H9 (cell line): ENCODE data around the gene TSPAN18. TPM values are rescaled to one million over a fixed set of nuclear protein-coding genes. Genes with fewer than 3 reads are reported as not detected.

Experiments
- DNase-seq: peaks from one replicate; pipeline ENCODE4 v3.0.0-alpha.2; 2017
- H2AFZ ChIP-seq: one replicate; pipeline ENCODE4 v1.6.1; 2013; ENCODE audit warnings: mild to moderate bottlenecking, low read length, control low read depth, moderate library complexity
- H2AK5ac ChIP-seq: 2 replicates; pipeline ENCODE4 v1.6.1; 2013; ENCODE audit warnings: low read length, control low read depth, mixed read lengths; ENCODE audit not compliant: insufficient read length
- H2BK120ac ChIP-seq: one replicate; pipeline ENCODE4 v1.6.1; 2013; ENCODE audit warnings: low read depth, mild to moderate bottlenecking, low read length, control low read depth, inconsistent platforms; ENCODE audit not compliant: poor library complexity, severe bottlenecking
- H2BK12ac ChIP-seq: 2 replicates; pipeline ENCODE4 v1.6.1; 2013; ENCODE audit warnings: low read length, control low read depth, mixed read lengths, low read depth; ENCODE audit not compliant: insufficient read length
- H2BK15ac ChIP-seq: 2 replicates; pipeline ENCODE4 v1.6.1; 2013; ENCODE audit warnings: low read depth, low read length, control low read depth
- H2BK20ac ChIP-seq: one replicate; pipeline ENCODE4 v1.6.1; 2013; ENCODE audit warnings: low read depth, mild to moderate bottlenecking, low read length, control low read depth, inconsistent platforms; ENCODE audit not compliant: poor library complexity, severe bottlenecking
- H2BK5ac ChIP-seq: 2 replicates; pipeline ENCODE4 v1.6.1; 2013; ENCODE audit warnings: low read length, control low read depth, mixed read lengths; ENCODE audit not compliant: insufficient read length
- H3K14ac ChIP-seq: 2 replicates; pipeline ENCODE4 v1.6.1; 2013; ENCODE audit warnings: low read length, control low read depth; ENCODE audit not compliant: insufficient read depth
- H3K18ac ChIP-seq: 2 replicates; pipeline ENCODE4 v1.6.1; 2013; ENCODE audit warnings: low read depth, mild to moderate bottlenecking, mixed read lengths, low read length, control low read depth; ENCODE audit not compliant: insufficient read length
- H3K23ac ChIP-seq: 2 replicates; pipeline ENCODE4 v1.6.1; 2013; ENCODE audit warnings: low read length, control low read depth, mixed read lengths, low read depth; ENCODE audit not compliant: insufficient read length
- H3K23me2 ChIP-seq: 2 replicates; pipeline ENCODE4 v1.6.1; 2013; ENCODE audit warnings: low read depth, mild to moderate bottlenecking, mixed read lengths, low read length, control low read depth; ENCODE audit not compliant: insufficient read length, poor library complexity, severe bottlenecking
- H3K27ac ChIP-seq: 2 replicates; pipeline ENCODE4 v1.5.1; 2013; ENCODE audit warnings: low read length, control low read depth, mixed read lengths, low read depth; ENCODE audit not compliant: insufficient read length
- H3K27me3 ChIP-seq: 2 replicates; pipeline ENCODE4 v1.6.1; 2013; ENCODE audit warnings: low read length, control low read depth, inconsistent platforms; ENCODE audit not compliant: insufficient read depth
- H3K4ac ChIP-seq: 2 replicates; pipeline ENCODE4 v1.6.1; 2013; ENCODE audit warnings: low read depth, mild to moderate bottlenecking, control low read depth, inconsistent platforms, low read length, moderate library complexity
- H3K4me1 ChIP-seq: 2 replicates; pipeline ENCODE4 v1.6.1; 2013; ENCODE audit warnings: low read length, control low read depth, inconsistent platforms; ENCODE audit not compliant: insufficient read depth
- H3K4me2 ChIP-seq: 2 replicates; pipeline ENCODE4 v1.6.1; 2013; ENCODE audit warnings: low read length, control low read depth, mixed read lengths; ENCODE audit not compliant: insufficient read length, insufficient read depth
- H3K56ac ChIP-seq: 2 replicates; pipeline ENCODE4 v1.6.1; 2013; ENCODE audit warnings: low read depth, mild to moderate bottlenecking, mixed read lengths, low read length, control low read depth; ENCODE audit not compliant: insufficient read length
- H3K79me1 ChIP-seq: 2 replicates; pipeline ENCODE4 v1.6.1; 2013; ENCODE audit warnings: low read depth, mild to moderate bottlenecking, moderate library complexity, low read length, control low read depth, inconsistent platforms; ENCODE audit not compliant: insufficient read depth, poor library complexity, severe bottlenecking
- H3K79me2 ChIP-seq: 2 replicates; pipeline ENCODE4 v1.6.1; 2013; ENCODE audit warnings: low read length, control low read depth, inconsistent platforms; ENCODE audit not compliant: insufficient read depth
- H3K9ac ChIP-seq: 2 replicates; pipeline ENCODE4 v1.6.1; 2013; ENCODE audit warnings: low read length, control low read depth, mixed read lengths; ENCODE audit not compliant: insufficient read length; ENCODE audit errors: extremely low read depth
- H3K9me3 ChIP-seq: one replicate; pipeline ENCODE4 v1.6.1; 2013; ENCODE audit warnings: low read depth, low read length, inconsistent platforms; ENCODE audit not compliant: control insufficient read depth
- H3T11ph ChIP-seq: one replicate; pipeline ENCODE4 v1.6.1; 2013; ENCODE audit warnings: mild to moderate bottlenecking, low read length, control low read depth, inconsistent platforms
- H4K20me1 ChIP-seq: one replicate; pipeline ENCODE4 v1.6.1; 2013; ENCODE audit not compliant: control insufficient read depth, insufficient read length, insufficient read depth
- H4K5ac ChIP-seq: 2 replicates; pipeline ENCODE4 v1.6.1; 2013; ENCODE audit warnings: low read depth, mild to moderate bottlenecking, mixed read lengths, low read length, control low read depth; ENCODE audit not compliant: insufficient read length
- H4K8ac ChIP-seq: replicated peaks from 2 replicates; pipeline ENCODE4 v1.6.1; 2013; ENCODE audit warnings: low read length, control low read depth, mixed read lengths, low read depth; ENCODE audit not compliant: insufficient read length
- H4K91ac ChIP-seq: 2 replicates; pipeline ENCODE4 v1.6.1; 2013; ENCODE audit warnings: low read depth, mild to moderate bottlenecking, moderate library complexity, mixed read lengths, low read length, control low read depth; ENCODE audit not compliant: insufficient read length
- H3K27ac Mint-ChIP-seq, 3 experiments: 2 replicates in 2 of 3; 3 replicates in 1 of 3; pipeline ENCODE4 v1.8.0; 2020 to 2021; ENCODE audit warnings: mixed read lengths in 3 of 3, mild to moderate bottlenecking in 1 of 3, moderate library complexity in 1 of 3
- H3K27me3 Mint-ChIP-seq: 2 replicates; pipeline ENCODE4 v1.8.0; 2021; ENCODE audit warnings: low read depth, mild to moderate bottlenecking, moderate library complexity, mixed read lengths
- H3K36me3 Mint-ChIP-seq, 3 experiments: 2 replicates in 2 of 3; 3 replicates in 1 of 3; pipeline ENCODE4 v1.8.0; 2020 to 2021; ENCODE audit warnings: low read depth in 3 of 3, mixed read lengths in 3 of 3; ENCODE audit not compliant: insufficient read depth in 1 of 3
- H3K4me1 Mint-ChIP-seq, 2 experiments: 2 replicates each; pipeline ENCODE4 v1.8.0; 2020; ENCODE audit warnings: mixed read lengths in 2 of 2
- H3K4me3 Mint-ChIP-seq, 2 experiments: 2 replicates in 1 of 2; 3 replicates in 1 of 2; pipeline ENCODE4 v1.8.0; 2020 to 2021; ENCODE audit warnings: mild to moderate bottlenecking in 2 of 2, mixed read lengths in 2 of 2, moderate library complexity in 1 of 2
- H3K9me3 Mint-ChIP-seq, 2 experiments: 2 replicates in 1 of 2; 3 replicates in 1 of 2; pipeline ENCODE4 v1.8.0; 2020; ENCODE audit warnings: mild to moderate bottlenecking in 2 of 2, mixed read lengths in 2 of 2, moderate library complexity in 1 of 2
- WGBS: extraction: QIAGEN DNeasy Blood & Tissue Kit; methylation state at CpG from one replicate; pipeline ENCODE4 v1.1.7; 2013; ENCODE audit warnings: missing lambda C conversion rate, low lambda C conversion rate, mixed read lengths; ENCODE audit not compliant: insufficient read length; ENCODE audit errors: extremely low coverage; 5-methylcytosine and 5-hydroxymethylcytosine counted together
- total RNA-seq: library from RNA; stranded (reverse); gene quantifications from 2 replicates; pipeline ENCODE4 v1.2.1, GENCODE V29; 2021
- TF ChIP-seq, protein P1 (sequence below): fragments of 200-600 bp; sonication (generic); conservative IDR thresholded peaks from 3 replicates; pipeline ENCODE4 v1.8.0; 2021; ENCODE audit warnings: antibody characterized with exemption, mild to moderate bottlenecking

TSPAN18 gene
- total RNA-seq, 1 experiment from 2014 or later: 25.3 TPM

GRCh38 chr11:44765026-44765595 lies 38.3 kb downstream of the TSPAN18 start:
- Histone ChIP-seq H3K4me1 (peaks cover 4% of the 10 kb centered on the region; the same call in 1 of the 2 replicates), H2AK5ac (no peak overlapping the region), H2BK12ac (no peak overlapping the region), H3K79me2 (no peaks in the 10 kb centered on the region), H3K23ac (no peak overlapping the region), H3K9ac (no peak overlapping the region), H2BK5ac (no peak overlapping the region), H4K8ac (no peak overlapping the region), H3K4ac (no peak overlapping the region), H3K4me2 (no peak overlapping the region), H3T11ph (no peak overlapping the region), H2BK15ac (no peak overlapping the region), H4K91ac (no peak overlapping the region), H3K23me2 (no peaks in the 10 kb centered on the region), H2BK20ac (no peak overlapping the region), H4K20me1 (no peaks in the 10 kb centered on the region), H3K14ac (no peak overlapping the region), H3K27ac (no peak overlapping the region), H3K56ac (no peak overlapping the region), H2AFZ (no peak overlapping the region), H2BK120ac (no peak overlapping the region), H3K18ac (no peak overlapping the region), H3K79me1 (no peaks in the 10 kb centered on the region), H3K9me3 (no peaks in the 10 kb centered on the region), H3K27me3 (no peaks in the 10 kb centered on the region; the same call in 1 of the 2 replicates), H4K5ac (no peak overlapping the region)
- H3K4me1 Mint-ChIP-seq: peaks cover 43 to 44% of the 10 kb centered on the region in 2 experiments
- WGBS: no CpG with 5 or more reads among the region's 8 CpGs
- DNase-seq: peak; percentile 8
- H3K4me3 Mint-ChIP-seq: no peak overlapping the region
- peaks cover 9 to 14% of the 10 kb centered on the region in 2 experiments; a peak in 4 of 5 replicates for H3K9me3 Mint-ChIP-seq
- peaks cover 36% of the 10 kb centered on the region for H3K27me3 Mint-ChIP-seq
- no peak overlapping the region for H3K27ac Mint-ChIP-seq
- TF ChIP-seq, protein P1, sequence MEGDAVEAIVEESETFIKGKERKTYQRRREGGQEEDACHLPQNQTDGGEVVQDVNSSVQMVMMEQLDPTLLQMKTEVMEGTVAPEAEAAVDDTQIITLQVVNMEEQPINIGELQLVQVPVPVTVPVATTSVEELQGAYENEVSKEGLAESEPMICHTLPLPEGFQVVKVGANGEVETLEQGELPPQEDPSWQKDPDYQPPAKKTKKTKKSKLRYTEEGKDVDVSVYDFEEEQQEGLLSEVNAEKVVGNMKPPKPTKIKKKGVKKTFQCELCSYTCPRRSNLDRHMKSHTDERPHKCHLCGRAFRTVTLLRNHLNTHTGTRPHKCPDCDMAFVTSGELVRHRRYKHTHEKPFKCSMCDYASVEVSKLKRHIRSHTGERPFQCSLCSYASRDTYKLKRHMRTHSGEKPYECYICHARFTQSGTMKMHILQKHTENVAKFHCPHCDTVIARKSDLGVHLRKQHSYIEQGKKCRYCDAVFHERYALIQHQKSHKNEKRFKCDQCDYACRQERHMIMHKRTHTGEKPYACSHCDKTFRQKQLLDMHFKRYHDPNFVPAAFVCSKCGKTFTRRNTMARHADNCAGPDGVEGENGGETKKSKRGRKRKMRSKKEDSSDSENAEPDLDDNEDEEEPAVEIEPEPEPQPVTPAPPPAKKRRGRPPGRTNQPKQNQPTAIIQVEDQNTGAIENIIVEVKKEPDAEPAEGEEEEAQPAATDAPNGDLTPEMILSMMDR: no peak
- H3K36me3 Mint-ChIP-seq: peaks cover 9 to 21% (median 20%) of the 10 kb centered on the region in 3 experiments
